Measurements from ENCODE around the gene RNU5B-1.
"Not testable (repeated sequence)": the region's sequence is repeated elsewhere in the genome, so short reads cannot be mapped to it uniquely, and the experiment has no call there.

RNU5B-1 gene

GRCh38 chr15:65342493-65342892, 38.0 kb downstream of the RNU5B-1 start:
- H3K4me1 ChIP-seq (ENCODE audit: control extremely low read depth in 1 of 4, control insufficient read depth in 4 of 4, insufficient read depth in 4 of 4, low read length in 3 of 4), result peaks cover 0 to 10% (median 9%) of the 10 kb centered on the region in 4 experiments
- WGBS (ENCODE audit: insufficient coverage), result 98% methylated on average over 6 of the region's 9 CpGs
- H3K36me3 ChIP-seq (ENCODE audit: control insufficient read depth in 4 of 4, insufficient read depth in 4 of 4, low read length in 3 of 4), result no peaks in the 10 kb centered on the region
- ChIA-PET POLR2A (no interaction called here), CTCF (interaction anchor here (1.0 kb wide), 1 partner anchor 20 kb away, joined by 3 read pairs; no protein-coding TSS in a partner anchor)
- no peak for DNase-seq
- no peak overlapping the region for H3K27ac ChIP-seq (ENCODE audit: insufficient read depth in 1 of 2, low read depth in 1 of 2, low read length in 2 of 2, poor library complexity in 1 of 2, severe bottlenecking in 2 of 2)
- H3K9me3 ChIP-seq (ENCODE audit: control extremely low read depth in 1 of 5, control insufficient read depth in 4 of 5, insufficient read depth in 2 of 5, low read depth in 1 of 5, low read length in 4 of 5), result no peaks in the 10 kb centered on the region
- peaks cover 0 to 7% (median 0%) of the 10 kb centered on the region in 5 experiments for H3K27me3 ChIP-seq (replicated peaks in 2 of 5; ENCODE audit: control insufficient read depth in 4 of 5, insufficient read depth in 5 of 5, low read length in 4 of 5)
- H3K4me3 ChIP-seq (ENCODE audit: control insufficient read depth in 1 of 7, extremely low read depth in 1 of 7, insufficient read depth in 4 of 7, low read depth in 2 of 7, low read length in 6 of 7), result no peak overlapping the region

- DNase-seq, result no peak
- Histone ChIP-seq H3K36me3 (ENCODE audit: control insufficient read depth in 4 of 4, insufficient read depth in 4 of 4, low read length in 3 of 4) (no peaks in the 10 kb centered on the region), H3K9me3 (ENCODE audit: control extremely low read depth in 1 of 5, control insufficient read depth in 4 of 5, insufficient read depth in 2 of 5, low read depth in 1 of 5, low read length in 4 of 5) (no peaks in the 10 kb centered on the region), H3K4me1 (ENCODE audit: control extremely low read depth in 1 of 4, control insufficient read depth in 4 of 4, insufficient read depth in 4 of 4, low read length in 3 of 4) (peaks cover 0 to 10% (median 9%) of the 10 kb centered on the region in 4 experiments), H3K4me3 (ENCODE audit: control insufficient read depth in 1 of 7, extremely low read depth in 1 of 7, insufficient read depth in 4 of 7, low read depth in 2 of 7, low read length in 6 of 7) (no peak overlapping the region), H3K27ac (ENCODE audit: insufficient read depth in 1 of 2, low read depth in 1 of 2, low read length in 2 of 2, poor library complexity in 1 of 2, severe bottlenecking in 2 of 2) (no peak overlapping the region), H3K27me3 (replicated peaks in 2 of 5; ENCODE audit: control insufficient read depth in 4 of 5, insufficient read depth in 5 of 5, low read length in 4 of 5) (peaks cover 0 to 7% (median 0%) of the 10 kb centered on the region in 5 experiments)
- WGBS (ENCODE audit: insufficient coverage), result 97% methylated on average over 8 of the region's 10 CpGs
- CTCF ChIA-PET, result no interaction called here
- POLR2A ChIA-PET, result no interaction called here
Observed at GRCh38 chr15:65343374-65343981, 39.0 kb downstream of the RNU5B-1 start.

- no peak for DNase-seq
- H3K27ac ChIP-seq (ENCODE audit: insufficient read depth in 1 of 2, low read depth in 1 of 2, low read length in 2 of 2, poor library complexity in 1 of 2, severe bottlenecking in 2 of 2), result no peak overlapping the region
- CTCF ChIA-PET, result no interaction called here
- peaks cover 0 to 7% (median 0%) of the 10 kb centered on the region in 5 experiments for H3K27me3 ChIP-seq (replicated peaks in 2 of 5; ENCODE audit: control insufficient read depth in 4 of 5, insufficient read depth in 5 of 5, low read length in 4 of 5)
- no peaks in the 10 kb centered on the region for H3K36me3 ChIP-seq (ENCODE audit: control insufficient read depth in 4 of 4, insufficient read depth in 4 of 4, low read length in 3 of 4)
- H3K9me3 ChIP-seq (ENCODE audit: control extremely low read depth in 1 of 5, control insufficient read depth in 4 of 5, insufficient read depth in 2 of 5, low read depth in 1 of 5, low read length in 4 of 5), result no peaks in the 10 kb centered on the region
- WGBS (ENCODE audit: insufficient coverage), result 98% methylated on average over 5 of the region's 8 CpGs
- peaks cover 0 to 9% (median 9%) of the 10 kb centered on the region in 4 experiments for H3K4me1 ChIP-seq (ENCODE audit: control extremely low read depth in 1 of 4, control insufficient read depth in 4 of 4, insufficient read depth in 4 of 4, low read length in 3 of 4)
- POLR2A ChIA-PET, result no interaction called here
- H3K4me3 ChIP-seq (ENCODE audit: control insufficient read depth in 1 of 7, extremely low read depth in 1 of 7, insufficient read depth in 4 of 7, low read depth in 2 of 7, low read length in 6 of 7), result no peak overlapping the region
Observed at GRCh38 chr15:65344214-65344913, 39.9 kb downstream of the RNU5B-1 start.

- Histone ChIP-seq H3K9me3 (ENCODE audit: control extremely low read depth in 1 of 5, control insufficient read depth in 4 of 5, insufficient read depth in 2 of 5, low read depth in 1 of 5, low read length in 4 of 5) (no peaks in the 10 kb centered on the region), H3K36me3 (ENCODE audit: control insufficient read depth in 4 of 4, insufficient read depth in 4 of 4, low read length in 3 of 4) (no peaks in the 10 kb centered on the region), H3K27ac (ENCODE audit: insufficient read depth in 1 of 2, low read depth in 1 of 2, low read length in 2 of 2, poor library complexity in 1 of 2, severe bottlenecking in 2 of 2) (no peak overlapping the region), H3K4me3 (ENCODE audit: control insufficient read depth in 1 of 7, extremely low read depth in 1 of 7, insufficient read depth in 4 of 7, low read depth in 2 of 7, low read length in 6 of 7) (no peak overlapping the region), H3K27me3 (replicated peaks in 2 of 5; ENCODE audit: control insufficient read depth in 4 of 5, insufficient read depth in 5 of 5, low read length in 4 of 5) (peaks cover 0 to 7% (median 0%) of the 10 kb centered on the region in 5 experiments), H3K4me1 (ENCODE audit: control extremely low read depth in 1 of 4, control insufficient read depth in 4 of 4, insufficient read depth in 4 of 4, low read length in 3 of 4) (peaks cover 0 to 4% (median 4%) of the 10 kb centered on the region in 4 experiments)
- CTCF ChIA-PET, result interaction anchor here (1.2 kb wide), 1 partner anchor 25 kb away, joined by 3 read pairs; no protein-coding TSS in a partner anchor
- no peak for DNase-seq
- POLR2A ChIA-PET, result no interaction called here
- 80% methylated on average over 1 of the region's 2 CpGs for WGBS (ENCODE audit: insufficient coverage)
Observed at GRCh38 chr15:65344914-65345275, 40.4 kb downstream of the RNU5B-1 start.

GRCh38 chr15:65346856-65347598, 42.5 kb downstream of the RNU5B-1 start:
- Histone ChIP-seq H3K27ac (ENCODE audit: insufficient read depth in 1 of 2, low read depth in 1 of 2, low read length in 2 of 2, poor library complexity in 1 of 2, severe bottlenecking in 2 of 2) (no peak overlapping the region), H3K36me3 (ENCODE audit: control insufficient read depth in 4 of 4, insufficient read depth in 4 of 4, low read length in 3 of 4) (no peaks in the 10 kb centered on the region), H3K4me1 (ENCODE audit: control extremely low read depth in 1 of 4, control insufficient read depth in 4 of 4, insufficient read depth in 4 of 4, low read length in 3 of 4) (no peaks in the 10 kb centered on the region), H3K9me3 (ENCODE audit: control extremely low read depth in 1 of 5, control insufficient read depth in 4 of 5, insufficient read depth in 2 of 5, low read depth in 1 of 5, low read length in 4 of 5) (peaks cover 0 to 3% (median 0%) of the 10 kb centered on the region in 5 experiments), H3K27me3 (replicated peaks in 2 of 5; ENCODE audit: control insufficient read depth in 4 of 5, insufficient read depth in 5 of 5, low read length in 4 of 5) (peaks cover 0 to 7% (median 0%) of the 10 kb centered on the region in 5 experiments), H3K4me3 (ENCODE audit: control insufficient read depth in 1 of 7, extremely low read depth in 1 of 7, insufficient read depth in 4 of 7, low read depth in 2 of 7, low read length in 6 of 7) (no peak overlapping the region)
- POLR2A ChIA-PET, result no interaction called here
- DNase-seq, result no peak
- 100% methylated on average over 2 of the region's 6 CpGs for WGBS (ENCODE audit: insufficient coverage)
- CTCF ChIA-PET, result interaction anchor here (1.1 kb wide), 1 partner anchor 48 kb away, joined by 3 read pairs; no protein-coding TSS in a partner anchor

- H3K9me3 ChIP-seq (ENCODE audit: control extremely low read depth in 1 of 5, control insufficient read depth in 4 of 5, insufficient read depth in 2 of 5, low read depth in 1 of 5, low read length in 4 of 5); DNase-seq; POLR2A ChIA-PET; H3K4me3 ChIP-seq (ENCODE audit: control insufficient read depth in 1 of 7, extremely low read depth in 1 of 7, insufficient read depth in 4 of 7, low read depth in 2 of 7, low read length in 6 of 7); H3K4me1 ChIP-seq (ENCODE audit: control extremely low read depth in 1 of 4, control insufficient read depth in 4 of 4, insufficient read depth in 4 of 4, low read length in 3 of 4); H3K27me3 ChIP-seq (replicated peaks in 2 of 5; ENCODE audit: control insufficient read depth in 4 of 5, insufficient read depth in 5 of 5, low read length in 4 of 5); H3K36me3 ChIP-seq (ENCODE audit: control insufficient read depth in 4 of 4, insufficient read depth in 4 of 4, low read length in 3 of 4); H3K27ac ChIP-seq (ENCODE audit: insufficient read depth in 1 of 2, low read depth in 1 of 2, low read length in 2 of 2, poor library complexity in 1 of 2, severe bottlenecking in 2 of 2): not testable (repeated sequence)
- CTCF ChIA-PET, result interaction anchor here (1.4 kb wide), 1 partner anchor 37 kb away, joined by 3 read pairs; no protein-coding TSS in a partner anchor
- 96% methylated on average over 5 of the region's 8 CpGs for WGBS (ENCODE audit: insufficient coverage)
Observed at GRCh38 chr15:65347756-65348155, 43.3 kb downstream of the RNU5B-1 start.

Measured in common myeloid progenitor, CD34-positive (primary cell).